Esophagus muscularis mucosa (tissue), 4 donors: ENCODE data around the gene NSD2.

ENCODE experiments used
- CTCF ChIP-seq, 3 experiments: fragments of 200-600 bp in 2 of 3; fragments of 450-650 bp in 1 of 3; sonication (generic) in 2 of 3; IDR thresholded peaks; one replicate each; pipeline ENCODE4 v1.5.1; 2017 to 2019; ENCODE audit warnings: antibody characterized with exemption in 3 of 3, mild to moderate bottlenecking in 2 of 3, moderate library complexity in 1 of 3
- EP300 ChIP-seq: sonication (generic); formaldehyde crosslinking; IDR thresholded peaks from one replicate; pipeline ENCODE4 v1.6.1; 2017; ENCODE audit warnings: antibody characterized with exemption
- POLR2A ChIP-seq: fragments of 450-650 bp; IDR thresholded peaks from one replicate; pipeline ENCODE4 v1.6.1; 2017; ENCODE audit warnings: antibody characterized with exemption, moderate library complexity, mild to moderate bottlenecking, low read depth
- POLR2AphosphoS5 ChIP-seq, 2 donors: sonication (generic); formaldehyde crosslinking; IDR thresholded peaks; one replicate each; pipeline ENCODE4 v1.6.1; 2017; ENCODE audit warnings: antibody characterized with exemption in 2 of 2

GRCh38 chr4:2008921-2009650 is 137.9 kb downstream of the NSD2 start, which contains the start of gene NELFA:
- TF ChIP-seq CTCF (IDR thresholded peaks at IDR 0.05) (peak in 2 of 3 experiments; percentile 25 to 52), POLR2A (peak; percentile 25), EP300 (no peak), POLR2AphosphoS5 (IDR thresholded peaks at IDR 0.05) (peak; percentile 79 to 93)
